A673 (cell line): ENCODE data around the gene SLC10A2. TPM values are rescaled to one million over a fixed set of nuclear protein-coding genes. Genes with fewer than 3 reads are reported as not detected.

ENCODE experiments used
- BruUV-seq: library from RNA; stranded (reverse); fragments of 400-500 nt; replicated peaks from 2 replicates; lab custom pipeline; 2021; lab: Mats Ljungman, UMichigan
- CTCF ChIA-PET: fragments of 300-600 bp; sonication (Branson Sonifier 250); formaldehyde crosslinking; loops from one replicate; lab custom pipeline; 2022; ENCODE audit warnings: antibody characterized with exemption; lab: Charles Lee
- POLR2A ChIA-PET: fragments of 300-600 bp; sonication (Branson Sonifier 250); formaldehyde crosslinking; loops from one replicate; lab custom pipeline; 2022; ENCODE audit warnings: antibody characterized with exemption; ENCODE audit not compliant: low non-redundant PET; lab: Charles Lee
- DNase-seq: peaks from one replicate; pipeline ENCODE4 v3.0.0-alpha.2; 2015; ENCODE audit warnings: low spot score
- H3K27ac ChIP-seq: fragments of 200-600 bp; sonication (generic); 2 replicates; pipeline ENCODE4 v1.5.1; 2016; ENCODE audit warnings: mixed run types, low read depth, mild to moderate bottlenecking, mixed read lengths, antibody characterized with exemption, low read length; ENCODE audit not compliant: poor library complexity, severe bottlenecking
- H3K27me3 ChIP-seq: fragments of 200-600 bp; sonication (generic); replicated peaks from 2 replicates; pipeline ENCODE4 v1.6.1; 2017; ENCODE audit warnings: mixed run types, low read depth, mild to moderate bottlenecking, mixed read lengths, antibody characterized with exemption, low read length; ENCODE audit not compliant: insufficient read depth, poor library complexity
- H3K36me3 ChIP-seq: fragments of 200-600 bp; sonication (generic); 2 replicates; pipeline ENCODE4 v1.6.1; 2016; ENCODE audit warnings: mixed run types, mild to moderate bottlenecking, mixed read lengths, antibody characterized with exemption, low read length; ENCODE audit not compliant: insufficient read depth, poor library complexity, severe bottlenecking
- H3K4me1 ChIP-seq: fragments of 200-600 bp; sonication (generic); 2 replicates; pipeline ENCODE4 v1.6.1; 2017; ENCODE audit warnings: mixed run types, mild to moderate bottlenecking, mixed read lengths, antibody characterized with exemption, low read length; ENCODE audit not compliant: insufficient read depth, poor library complexity, severe bottlenecking
- H3K4me3 ChIP-seq: fragments of 200-600 bp; sonication (generic); 2 replicates; pipeline ENCODE4 v1.5.1; 2016; ENCODE audit warnings: low read depth, mixed run types, mild to moderate bottlenecking, mixed read lengths, low read length; ENCODE audit not compliant: poor library complexity, severe bottlenecking
- H3K9me3 ChIP-seq: fragments of 200-600 bp; sonication (generic); 2 replicates; pipeline ENCODE4 v1.6.1; 2016; ENCODE audit warnings: mixed run types, low read depth, mild to moderate bottlenecking, mixed read lengths, antibody characterized with exemption, low read length; ENCODE audit not compliant: poor library complexity, severe bottlenecking
- EZH2 ChIP-seq: fragments of 200-600 bp; sonication (generic); IDR thresholded peaks from 2 replicates; pipeline ENCODE4 v1.6.1; 2017; ENCODE audit warnings: borderline replicate concordance, low read depth, mild to moderate bottlenecking, mixed read lengths, antibody characterized with exemption, low read length; ENCODE audit not compliant: poor library complexity, severe bottlenecking
- intact Hi-C: fragments of 100-400 bp; cut with micrococcal nuclease; formaldehyde crosslinking; loops from one replicate; pipeline ENCODE4 v1.10.0; 2022; ENCODE audit not compliant: unreplicated experiment
- total RNA-seq: library from RNA; stranded (reverse); gene quantifications from 2 replicates; pipeline ENCODE4 v1.2.3, GENCODE V29; 2021
- TF ChIP-seq, protein P1 (sequence below): fragments of 300-800, 200-600 bp; sonication (generic); conservative IDR thresholded peaks from 2 replicates; pipeline ENCODE4 v1.5.1; 2017; ENCODE audit warnings: low read depth, mild to moderate bottlenecking, antibody characterized with exemption, low read length, moderate library complexity, mixed read lengths

The SLC10A2 gene
- total RNA-seq, 1 experiment from 2014 or later = not detected

DNA sequence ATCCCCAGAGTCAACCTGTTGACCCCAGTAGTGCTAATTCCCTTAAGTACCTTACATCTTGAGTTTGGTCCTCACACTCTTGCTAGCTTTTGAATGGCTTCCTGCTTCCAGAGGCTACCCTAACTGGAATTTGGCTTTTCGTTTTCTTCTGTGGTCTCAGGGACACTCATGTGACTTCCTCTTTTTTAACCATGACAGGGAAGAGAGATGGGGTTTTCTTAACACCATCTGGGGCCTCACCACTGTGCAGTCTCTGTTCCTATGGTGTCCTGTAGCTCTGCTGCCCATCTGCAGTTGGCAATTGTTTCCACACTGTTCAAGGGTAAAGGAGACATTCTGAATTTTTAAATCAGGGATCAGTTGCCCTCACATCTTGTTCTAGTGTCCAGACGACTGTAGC is 66.7 kb downstream of the SLC10A2 start:
- Histone ChIP-seq H3K27me3 (no peaks in the 10 kb centered on the region), H3K9me3 (no peaks in the 10 kb centered on the region), H3K4me3 (no peak overlapping the region), H3K27ac (no peak overlapping the region), H3K4me1 (no peaks in the 10 kb centered on the region), H3K36me3 (no peaks in the 10 kb centered on the region)
- CTCF ChIA-PET = no interaction called here
- no TSS peak for BruUV-seq
- intact Hi-C loops = no loop called here
- TF ChIP-seq, protein P1, sequence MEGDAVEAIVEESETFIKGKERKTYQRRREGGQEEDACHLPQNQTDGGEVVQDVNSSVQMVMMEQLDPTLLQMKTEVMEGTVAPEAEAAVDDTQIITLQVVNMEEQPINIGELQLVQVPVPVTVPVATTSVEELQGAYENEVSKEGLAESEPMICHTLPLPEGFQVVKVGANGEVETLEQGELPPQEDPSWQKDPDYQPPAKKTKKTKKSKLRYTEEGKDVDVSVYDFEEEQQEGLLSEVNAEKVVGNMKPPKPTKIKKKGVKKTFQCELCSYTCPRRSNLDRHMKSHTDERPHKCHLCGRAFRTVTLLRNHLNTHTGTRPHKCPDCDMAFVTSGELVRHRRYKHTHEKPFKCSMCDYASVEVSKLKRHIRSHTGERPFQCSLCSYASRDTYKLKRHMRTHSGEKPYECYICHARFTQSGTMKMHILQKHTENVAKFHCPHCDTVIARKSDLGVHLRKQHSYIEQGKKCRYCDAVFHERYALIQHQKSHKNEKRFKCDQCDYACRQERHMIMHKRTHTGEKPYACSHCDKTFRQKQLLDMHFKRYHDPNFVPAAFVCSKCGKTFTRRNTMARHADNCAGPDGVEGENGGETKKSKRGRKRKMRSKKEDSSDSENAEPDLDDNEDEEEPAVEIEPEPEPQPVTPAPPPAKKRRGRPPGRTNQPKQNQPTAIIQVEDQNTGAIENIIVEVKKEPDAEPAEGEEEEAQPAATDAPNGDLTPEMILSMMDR = no peak
- TF ChIP-seq EZH2 = no peak
- POLR2A ChIA-PET = no interaction called here
- DNase-seq = no peak

Other genes starting within 250 kb of the SLC10A2 start
- gene ERCC5, start 220.4 kb downstream of the SLC10A2 start, total RNA-seq = 36.2 and 37.6 TPM in 2 replicates